Calu3 (cell line): ENCODE measurements around the gene PTPN20. TPM values are rescaled to one million over a fixed set of nuclear protein-coding genes. Genes with fewer than 3 reads are reported as not detected.

Experiments
- BruUV-seq: library from RNA; stranded (reverse); fragments of 400-500 nt; replicated peaks from 2 replicates; lab custom pipeline; 2021; lab: Mats Ljungman, UMichigan
- CTCF ChIA-PET: fragments of 300-600 bp; sonication (Branson Sonifier 250); formaldehyde crosslinking; loops from one replicate; lab custom pipeline; 2022; ENCODE audit warnings: antibody characterized with exemption; lab: Charles Lee
- DNase-seq: peaks from one replicate; pipeline ENCODE4 v3.0.0; 2022
- H3K27ac Mint-ChIP-seq: one replicate; pipeline ENCODE4 v1.8.0; 2022; ENCODE audit warnings: mixed read lengths; ENCODE audit not compliant: unreplicated experiment
- H3K27me3 Mint-ChIP-seq: one replicate; pipeline ENCODE4 v1.8.0; 2022; ENCODE audit warnings: mixed read lengths; ENCODE audit not compliant: unreplicated experiment
- H3K36me3 Mint-ChIP-seq: one replicate; pipeline ENCODE4 v1.8.0; 2022; ENCODE audit warnings: mild to moderate bottlenecking, moderate library complexity, mixed read lengths; ENCODE audit not compliant: insufficient read depth, unreplicated experiment
- H3K4me1 Mint-ChIP-seq: one replicate; pipeline ENCODE4 v1.8.0; 2022; ENCODE audit warnings: mild to moderate bottlenecking, low read depth, mixed read lengths; ENCODE audit not compliant: unreplicated experiment
- H3K4me3 Mint-ChIP-seq: one replicate; pipeline ENCODE4 v1.8.0; 2022; ENCODE audit warnings: mild to moderate bottlenecking, low read depth, moderate library complexity, mixed read lengths; ENCODE audit not compliant: unreplicated experiment
- H3K9me3 Mint-ChIP-seq: one replicate; pipeline ENCODE4 v1.8.0; 2022; ENCODE audit warnings: low read depth, mixed read lengths; ENCODE audit not compliant: unreplicated experiment
- intact Hi-C: fragments of 100-400 bp; cut with micrococcal nuclease; formaldehyde crosslinking; loops from one replicate; pipeline ENCODE4 v1.10.0; 2022; ENCODE audit not compliant: unreplicated experiment
- total RNA-seq: library from RNA; stranded (reverse); gene quantifications from 2 replicates; pipeline ENCODE4 v1.2.3, GENCODE V29; 2022
- TF ChIP-seq, protein P1 (sequence below): fragments of 200-600 bp; IDR thresholded peaks from one replicate; pipeline ENCODE4 v1.8.0; 2022; ENCODE audit warnings: antibody characterized with exemption; ENCODE audit not compliant: unreplicated experiment

The PTPN20 gene
- total RNA-seq, 1 experiment from 2014 or later, result 7.1 TPM

DNA sequence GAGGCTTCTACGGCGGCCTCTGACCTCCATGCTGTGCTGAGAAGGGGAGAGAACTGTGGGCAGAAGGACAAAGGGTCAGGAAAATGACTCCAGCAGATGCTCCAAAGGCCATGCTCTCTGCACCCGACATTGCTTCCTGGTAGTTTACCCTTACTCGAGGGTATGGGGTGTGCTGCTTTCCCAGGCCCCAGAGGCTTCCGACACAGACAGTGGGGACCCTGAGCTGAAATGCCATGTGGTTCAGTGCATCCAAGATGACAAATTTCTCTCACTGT lies 130.9 kb downstream of the PTPN20 start:
- TF ChIP-seq, protein P1, sequence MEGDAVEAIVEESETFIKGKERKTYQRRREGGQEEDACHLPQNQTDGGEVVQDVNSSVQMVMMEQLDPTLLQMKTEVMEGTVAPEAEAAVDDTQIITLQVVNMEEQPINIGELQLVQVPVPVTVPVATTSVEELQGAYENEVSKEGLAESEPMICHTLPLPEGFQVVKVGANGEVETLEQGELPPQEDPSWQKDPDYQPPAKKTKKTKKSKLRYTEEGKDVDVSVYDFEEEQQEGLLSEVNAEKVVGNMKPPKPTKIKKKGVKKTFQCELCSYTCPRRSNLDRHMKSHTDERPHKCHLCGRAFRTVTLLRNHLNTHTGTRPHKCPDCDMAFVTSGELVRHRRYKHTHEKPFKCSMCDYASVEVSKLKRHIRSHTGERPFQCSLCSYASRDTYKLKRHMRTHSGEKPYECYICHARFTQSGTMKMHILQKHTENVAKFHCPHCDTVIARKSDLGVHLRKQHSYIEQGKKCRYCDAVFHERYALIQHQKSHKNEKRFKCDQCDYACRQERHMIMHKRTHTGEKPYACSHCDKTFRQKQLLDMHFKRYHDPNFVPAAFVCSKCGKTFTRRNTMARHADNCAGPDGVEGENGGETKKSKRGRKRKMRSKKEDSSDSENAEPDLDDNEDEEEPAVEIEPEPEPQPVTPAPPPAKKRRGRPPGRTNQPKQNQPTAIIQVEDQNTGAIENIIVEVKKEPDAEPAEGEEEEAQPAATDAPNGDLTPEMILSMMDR, result no peak
- H3K27me3 Mint-ChIP-seq, result peaks cover 75% of the 10 kb centered on the region
- intact Hi-C loops, result loop anchor here (10.0 kb wide), 1 partner anchor 153 kb away; no protein-coding TSS in a partner anchor

DNA sequence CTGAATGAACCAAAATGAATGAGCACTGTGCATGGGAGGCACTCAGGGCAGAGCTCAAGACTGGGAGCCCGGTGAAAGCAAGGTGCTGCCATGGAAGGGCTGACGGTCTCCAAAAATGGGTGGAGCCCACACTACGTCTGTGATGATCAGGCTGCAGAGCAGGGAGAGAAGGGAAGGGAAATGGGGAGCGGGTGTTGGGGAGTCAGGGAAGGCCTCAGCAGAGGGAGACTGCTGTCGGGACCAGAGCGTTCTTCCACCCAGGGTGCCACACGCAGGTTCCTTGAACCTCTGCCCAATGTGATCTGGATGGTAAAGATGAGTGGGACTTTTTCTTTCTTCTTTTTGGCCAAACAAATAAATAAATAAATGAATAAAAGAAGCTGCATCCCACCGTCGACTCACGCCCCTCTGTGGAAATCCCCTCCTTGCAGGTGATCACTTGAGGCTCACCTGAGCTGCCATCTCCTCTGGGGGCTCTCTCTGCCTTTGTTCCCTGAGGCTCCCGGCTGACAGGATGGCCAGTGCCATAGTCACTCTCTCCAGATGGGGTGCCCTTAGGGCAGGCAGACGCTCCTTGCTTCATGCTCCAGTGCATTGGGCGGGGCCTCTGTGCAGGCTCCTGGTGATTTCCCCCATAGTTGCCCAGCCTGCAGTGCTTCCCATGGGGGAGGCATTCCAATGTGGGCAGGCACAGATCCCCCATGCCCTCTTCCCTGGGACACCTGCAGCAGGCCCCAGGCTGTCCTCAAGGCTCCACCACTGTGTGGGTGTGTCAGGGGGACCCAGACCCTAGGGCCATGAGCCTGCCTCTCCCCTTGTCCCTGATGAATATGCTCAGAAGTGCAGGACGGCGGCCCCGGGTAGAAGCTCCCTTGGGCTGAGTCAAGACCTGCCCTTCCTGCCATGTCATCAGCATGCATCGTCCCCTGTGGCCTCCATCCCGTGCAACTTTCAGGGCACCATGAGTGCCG lies 131.8 kb downstream of the PTPN20 start:
- BruUV-seq, result no TSS peak

More for the DNA sequence above, 130.9 kb downstream of the PTPN20 start:
- BruUV-seq, result no TSS peak
- no peaks in the 10 kb centered on the region for H3K4me1 Mint-ChIP-seq
- H3K9me3 Mint-ChIP-seq, result no peaks in the 10 kb centered on the region
- no peak for DNase-seq
- no peak overlapping the region for H3K4me3 Mint-ChIP-seq
- H3K27ac Mint-ChIP-seq, result no peak overlapping the region
- CTCF ChIA-PET, result no interaction called here
- H3K36me3 Mint-ChIP-seq, result no peaks in the 10 kb centered on the region

DNA sequence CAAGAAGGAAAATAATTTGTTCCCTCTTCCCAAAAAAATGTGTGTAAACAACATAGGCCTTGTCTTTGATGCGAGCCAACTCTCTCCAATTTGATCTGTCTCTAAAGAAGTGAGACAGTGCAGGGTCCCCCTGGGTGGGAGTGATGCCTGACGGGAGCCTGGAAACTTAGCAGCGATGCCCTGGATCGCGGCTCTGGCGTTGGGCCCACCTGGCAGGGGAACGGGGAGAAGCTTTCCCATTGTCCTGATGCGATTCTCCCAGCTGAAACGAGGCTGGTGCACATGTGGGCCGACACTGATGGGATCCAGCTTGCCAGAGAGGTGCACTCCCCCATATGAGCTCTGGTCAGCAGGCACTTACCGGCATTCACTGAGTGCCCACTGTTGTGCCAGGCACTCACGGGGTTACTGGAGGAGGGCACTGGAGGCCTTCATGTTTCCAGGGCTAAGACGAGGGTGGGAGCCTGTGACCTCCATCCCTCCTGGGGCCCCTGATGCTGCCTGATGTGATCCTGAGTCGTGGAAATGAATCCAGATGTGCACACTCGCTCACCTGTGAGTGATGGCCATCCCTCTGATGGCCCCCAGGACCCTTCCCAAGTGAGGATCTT lies 132.8 kb downstream of the PTPN20 start:
- BruUV-seq, result no TSS peak
- no peak for DNase-seq
- Mint-ChIP-seq H3K4me3 (no peak overlapping the region), H3K27ac (no peak overlapping the region), H3K36me3 (no peaks in the 10 kb centered on the region), H3K27me3 (peaks cover 67% of the 10 kb centered on the region), H3K4me1 (no peaks in the 10 kb centered on the region), H3K9me3 (no peaks in the 10 kb centered on the region)
- intact Hi-C loops, result loop anchor here (10.0 kb wide), 1 partner anchor 151 kb away; no protein-coding TSS in a partner anchor
- CTCF ChIA-PET, result no interaction called here
- TF ChIP-seq, protein P1, result no peak

More for the DNA sequence above, 131.8 kb downstream of the PTPN20 start:
- no peak for DNase-seq
- CTCF ChIA-PET, result no interaction called here
- no peaks in the 10 kb centered on the region for H3K36me3 Mint-ChIP-seq
- no peak overlapping the region for H3K27ac Mint-ChIP-seq
- TF ChIP-seq, protein P1, result no peak
- peaks cover 72% of the 10 kb centered on the region for H3K27me3 Mint-ChIP-seq
- no peaks in the 10 kb centered on the region for H3K4me1 Mint-ChIP-seq
- intact Hi-C loops, result loop anchor here (10.0 kb wide), 1 partner anchor 152 kb away; no protein-coding TSS in a partner anchor
- H3K9me3 Mint-ChIP-seq, result no peaks in the 10 kb centered on the region
- H3K4me3 Mint-ChIP-seq, result no peak overlapping the region

DNA sequence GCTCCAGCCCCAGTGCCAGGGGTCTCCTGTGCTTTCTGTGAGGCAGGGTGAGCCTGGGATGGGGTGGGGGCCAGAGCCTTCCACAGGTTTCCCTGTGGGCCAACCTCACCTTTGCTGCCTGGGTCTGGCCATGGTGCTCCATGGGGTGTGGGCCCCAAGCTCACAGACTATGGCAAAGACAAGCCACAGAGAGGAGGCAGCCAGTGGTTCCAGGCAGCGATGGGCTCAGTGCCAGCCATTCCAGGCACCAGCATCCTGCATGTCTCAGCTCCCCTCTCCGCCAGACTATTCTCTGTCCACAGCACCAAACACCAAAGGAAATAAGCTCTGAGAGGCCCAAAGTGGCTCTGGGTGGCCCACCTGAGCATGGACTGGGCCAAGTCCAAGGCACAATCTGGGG lies 133.5 kb downstream of the PTPN20 start:
- Mint-ChIP-seq H3K4me1 (no peaks in the 10 kb centered on the region), H3K27me3 (peaks cover 60% of the 10 kb centered on the region), H3K4me3 (no peak overlapping the region), H3K36me3 (no peaks in the 10 kb centered on the region), H3K9me3 (no peaks in the 10 kb centered on the region), H3K27ac (no peak overlapping the region)
- CTCF ChIA-PET, result no interaction called here
- no TSS peak for BruUV-seq
- TF ChIP-seq, protein P1, result no peak
- intact Hi-C loops, result loop anchor here (10.0 kb wide), 1 partner anchor 150 kb away; no protein-coding TSS in a partner anchor
- no peak for DNase-seq
